SK-MEL-5 (cell line): ENCODE data around the gene EN1. TPM values are rescaled to one million over a fixed set of nuclear protein-coding genes. Genes with fewer than 3 reads are reported as not detected.

Experiments
- DNase-seq: peaks from one replicate; pipeline ENCODE4 v3.0.0-alpha.2; 2016; ENCODE audit warnings: low read depth, low spot score
- in situ Hi-C: cut with HindIII; loops from 2 replicates; pipeline ENCODE4 v1.10.0; 2016; ENCODE audit warnings: low sequenced_read_pairs, high pct_unique_total_duplicates, low pct_unique_long_range_greater_than_20kb
- total RNA-seq: library from RNA; depleted of rRNA; stranded (reverse); fragments of >200 nt; shearing (Covaris generic); gene quantifications from 2 replicates; pipeline ENCODE4 v1.2.3, GENCODE V29; 2014; rRNA removed

EN1 gene
- total RNA-seq, 1 experiment from 2014 or later = 0.21 TPM

DNA sequence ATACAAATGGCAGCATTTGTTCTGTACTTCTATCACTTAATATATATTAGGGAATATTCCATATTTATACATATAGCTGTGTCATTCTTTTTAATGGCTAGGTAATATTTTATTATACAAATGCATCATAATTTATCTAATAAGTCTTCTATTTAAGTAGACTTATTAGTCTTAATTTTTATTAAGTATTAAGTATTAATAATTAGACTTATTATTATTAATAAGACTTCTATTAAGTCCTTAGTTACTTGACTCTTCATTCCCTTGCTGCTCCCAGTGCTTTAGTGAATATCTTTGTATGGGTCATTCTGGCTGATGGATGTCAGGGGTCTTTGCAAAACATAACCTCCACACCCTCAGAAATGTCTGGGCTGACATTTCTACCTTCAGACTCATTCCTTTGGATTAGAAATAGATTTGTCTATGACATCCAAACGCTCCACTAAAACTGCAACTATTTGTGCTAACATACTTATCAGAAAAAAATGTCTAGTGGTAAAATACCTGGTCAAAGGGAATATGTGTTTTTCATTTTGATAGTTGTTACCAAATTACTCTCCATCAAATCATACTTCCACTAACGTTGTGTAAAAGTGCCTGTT, 35.8 kb downstream of the EN1 start:
- in situ Hi-C loops = no loop called here
- DNase-seq = no peak

DNA sequence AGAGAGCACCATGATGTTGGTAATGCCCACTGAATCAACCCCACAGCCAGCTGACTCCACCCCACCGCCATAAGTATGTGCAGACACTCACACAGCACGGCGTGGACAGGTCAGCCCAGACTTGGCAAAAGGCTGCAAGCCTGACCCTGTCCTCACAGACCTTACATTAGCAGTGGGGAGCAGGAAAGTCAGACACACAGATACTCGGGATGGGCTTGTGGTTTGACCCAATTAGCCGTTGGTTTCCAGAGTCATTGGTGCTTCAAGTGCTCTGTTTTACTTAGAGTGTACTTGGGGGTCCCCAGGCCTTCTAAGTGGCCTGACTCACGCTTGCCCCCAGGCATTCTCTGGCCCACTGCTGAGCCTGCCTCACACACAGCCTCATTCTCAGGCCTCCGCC, 36.7 kb downstream of the EN1 start:
- DNase-seq = no peak
- in situ Hi-C loops = no loop called here

DNA sequence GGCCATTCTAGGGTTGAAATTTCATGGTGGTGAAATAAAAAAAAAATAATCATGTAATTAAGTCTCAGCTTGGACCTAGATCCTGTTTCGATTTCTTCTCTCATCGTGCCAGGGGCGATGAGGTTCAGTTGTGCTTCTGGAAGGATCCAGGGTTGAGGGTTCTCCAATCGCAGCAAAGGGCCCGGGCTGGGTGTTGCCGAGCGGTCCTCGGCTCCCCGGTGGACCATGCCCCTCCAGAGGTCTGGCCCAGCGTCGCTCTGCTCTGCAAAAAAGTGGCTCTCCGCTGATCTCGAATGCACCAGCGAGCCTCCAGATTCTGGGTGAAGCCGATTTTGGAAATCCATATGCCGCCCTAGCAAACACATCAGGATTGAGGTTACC, 39.0 kb downstream of the EN1 start:
- in situ Hi-C loops = no loop called here
- no peak for DNase-seq

DNA sequence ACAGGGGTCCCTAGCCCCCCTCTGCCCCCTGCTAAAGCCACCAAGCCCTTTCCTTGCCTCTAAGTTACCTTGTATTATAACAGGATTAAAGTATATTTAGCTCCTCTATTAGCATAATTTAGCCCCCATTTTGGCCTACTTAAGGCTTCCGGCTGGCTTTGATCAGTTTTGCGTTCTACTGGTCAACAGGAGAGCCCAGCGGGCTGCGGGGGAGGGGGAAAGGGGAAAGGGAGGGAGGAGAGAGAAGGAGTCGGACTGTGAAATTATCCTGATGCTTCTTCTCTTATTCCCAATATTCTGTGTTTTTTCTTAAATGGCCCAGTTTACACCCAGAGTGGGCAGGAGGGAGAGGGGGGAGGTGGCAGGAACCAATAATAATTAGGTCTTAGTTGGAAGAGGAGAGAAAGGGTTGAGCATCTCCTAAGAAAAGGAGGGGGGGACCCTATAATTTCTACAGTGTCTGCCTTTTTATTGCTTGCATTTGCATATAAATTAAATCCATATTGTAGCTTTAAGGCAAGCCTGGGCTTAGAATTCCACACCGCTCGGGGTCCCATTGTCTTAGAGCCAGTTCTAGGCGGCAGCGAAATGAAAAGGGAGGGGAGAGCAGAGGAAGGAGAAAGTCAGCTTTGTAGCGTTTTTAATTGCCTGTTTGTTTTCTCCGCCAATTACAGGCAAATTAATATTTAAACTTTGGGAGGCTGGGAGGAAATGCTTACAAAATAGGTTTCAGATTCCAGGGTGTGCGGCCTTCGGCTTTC, 39.6 kb downstream of the EN1 start:
- in situ Hi-C loops = no loop called here
- DNase-seq = no peak

DNA sequence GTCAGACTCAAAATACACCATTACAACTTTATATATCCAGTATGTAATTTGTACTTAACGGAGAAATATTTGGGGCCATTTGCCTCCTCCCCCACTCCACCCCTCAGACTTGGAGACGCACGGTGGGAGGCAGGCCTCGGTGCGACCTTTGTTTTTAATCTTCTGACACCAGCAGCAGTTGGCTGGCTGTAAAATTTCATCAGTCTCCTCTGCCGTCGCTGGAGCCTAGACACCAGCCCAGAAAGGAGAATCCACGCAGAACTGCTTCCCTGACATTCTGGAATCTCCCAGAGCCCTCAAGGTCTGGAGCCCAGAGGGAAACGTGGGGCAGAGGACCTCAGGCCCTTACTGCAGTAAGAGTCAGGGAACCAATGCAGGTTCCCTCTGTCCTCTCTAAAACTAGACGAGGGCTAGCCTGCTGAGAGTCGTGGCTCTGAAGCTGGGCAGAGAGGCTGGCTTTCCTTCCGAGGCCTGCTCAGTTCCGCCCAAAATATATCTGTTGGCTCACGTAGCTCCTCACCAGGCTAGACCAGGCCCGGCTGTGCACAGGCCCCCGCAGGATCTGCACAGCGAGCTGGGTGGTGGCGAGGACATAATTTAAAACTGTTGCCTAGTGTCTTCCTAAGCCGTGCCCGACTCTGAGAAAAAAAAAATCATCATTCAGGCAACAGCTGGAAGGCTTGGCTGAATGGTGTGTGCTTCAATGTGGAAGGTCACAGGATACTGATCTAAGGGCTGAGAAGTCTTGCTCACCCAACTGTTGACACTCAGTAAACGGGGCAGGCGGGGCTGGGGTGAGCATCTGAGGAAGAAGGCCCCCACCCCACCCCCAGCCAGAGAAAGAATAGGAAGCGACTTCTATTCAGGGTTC, 40.4 kb downstream of the EN1 start:
- in situ Hi-C loops = no loop called here

DNA sequence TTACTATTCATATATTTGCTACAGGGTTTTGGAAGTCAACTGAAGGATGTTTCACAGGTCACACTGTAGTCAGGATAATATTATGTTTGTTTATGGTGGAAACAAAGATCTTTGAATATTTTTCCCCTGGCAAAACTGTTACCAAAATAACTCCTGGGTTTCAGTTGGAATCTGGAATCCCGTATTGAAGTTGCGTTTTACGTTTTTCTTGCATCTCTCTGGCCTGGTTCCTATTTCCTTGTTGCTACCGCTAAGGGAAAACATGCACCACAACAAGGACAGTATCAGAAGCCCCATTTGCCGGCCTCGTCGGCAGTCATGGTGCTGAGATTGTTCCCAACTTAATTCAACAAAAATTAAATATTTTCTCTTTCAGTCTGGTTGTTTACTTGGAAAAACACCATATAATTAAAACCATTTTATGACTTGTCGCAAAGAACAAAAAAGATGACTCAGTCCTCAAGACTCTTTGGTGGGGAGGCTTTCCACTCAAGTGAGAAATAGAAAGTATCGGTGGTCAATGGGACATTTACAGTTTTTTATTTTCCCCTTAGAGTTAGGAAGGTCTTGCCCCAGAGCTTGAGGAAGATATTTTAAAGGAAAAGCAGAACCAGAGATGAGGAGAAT, 42.3 kb downstream of the EN1 start:
- in situ Hi-C loops = no loop called here
- DNase-seq = no peak

More for the DNA sequence above, 40.4 kb downstream of the EN1 start:
- DNase-seq = no peak

DNA sequence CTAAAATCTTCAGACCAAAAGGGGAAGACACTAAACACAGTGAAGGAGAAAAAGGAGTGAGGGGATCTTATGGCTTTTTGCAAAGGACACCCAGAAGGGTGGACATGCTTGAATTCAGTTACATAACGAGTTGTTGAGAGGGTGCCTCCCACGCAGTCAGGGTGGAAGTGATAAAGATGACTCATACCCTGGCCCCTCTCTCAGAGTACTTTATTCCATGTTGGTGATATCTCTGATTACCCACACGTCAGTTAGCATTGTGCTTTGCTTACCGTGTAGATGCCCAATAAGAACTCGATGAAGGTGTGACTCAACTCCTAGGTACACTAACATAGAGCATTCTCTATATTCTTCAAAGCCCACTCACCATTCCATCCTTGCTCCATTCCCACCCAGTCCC, 44.4 kb downstream of the EN1 start:
- DNase-seq = no peak
- in situ Hi-C loops = no loop called here

DNA sequence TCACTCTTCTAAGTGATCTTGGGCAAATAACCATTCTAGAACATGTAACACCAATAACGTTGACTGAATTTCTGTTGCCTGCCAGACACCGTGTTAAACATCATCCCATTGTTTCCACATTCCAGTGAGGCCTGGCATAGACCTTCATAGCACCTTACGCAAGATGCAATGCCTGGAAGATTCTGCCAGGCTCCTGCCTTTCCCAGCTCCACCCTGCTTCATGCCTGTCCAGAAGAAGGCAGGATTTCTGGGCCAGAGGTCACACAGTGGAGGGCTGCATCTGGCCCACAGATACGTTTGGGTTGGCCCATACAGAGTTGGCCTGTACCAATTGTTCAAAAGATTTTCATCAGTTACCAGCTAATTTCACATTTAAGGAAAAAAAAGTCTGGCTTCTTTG, 46.3 kb downstream of the EN1 start:
- DNase-seq = no peak
- in situ Hi-C loops = no loop called here

DNA sequence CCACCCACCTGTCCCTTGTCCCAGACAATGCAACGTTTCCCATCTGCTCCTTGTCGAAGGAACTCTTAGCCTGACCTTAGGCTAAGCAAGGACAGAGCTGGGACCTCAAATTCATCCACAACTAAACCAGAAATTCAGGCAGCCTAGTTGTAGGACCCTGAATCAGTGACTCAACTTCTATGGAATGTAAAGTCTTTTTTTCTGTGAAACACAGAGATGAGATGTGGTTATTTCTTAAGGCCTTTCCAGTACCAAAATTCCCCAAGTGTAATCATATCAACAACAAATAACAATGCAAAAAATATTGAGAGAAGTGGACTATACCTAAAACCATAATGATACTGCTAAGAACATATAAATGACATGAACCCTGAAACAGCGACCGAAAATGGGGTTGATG, 46.7 kb downstream of the EN1 start:
- in situ Hi-C loops = no loop called here
- DNase-seq = no peak

DNA sequence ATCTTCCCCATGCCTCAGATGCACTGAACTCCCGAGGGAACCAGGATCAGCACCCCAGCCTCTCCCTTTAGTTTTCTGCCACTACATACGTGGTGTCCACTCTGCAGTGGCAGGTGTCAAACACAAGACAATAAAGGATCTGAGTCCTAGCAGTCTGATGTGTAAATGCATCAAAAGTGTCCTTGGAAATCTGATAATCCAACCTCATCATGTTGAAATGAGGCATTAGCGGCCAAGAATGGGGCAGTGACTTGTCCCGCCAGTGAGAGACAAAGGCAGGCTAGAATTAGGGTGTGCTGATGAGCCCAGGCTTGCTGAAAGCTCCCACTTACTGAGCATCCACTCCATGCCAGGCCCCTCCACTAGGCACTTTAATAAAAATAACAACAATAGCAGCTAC, 52.9 kb downstream of the EN1 start:
- in situ Hi-C loops = no loop called here

More for the DNA sequence above, 52.9 kb downstream of the EN1 start:
- DNase-seq = no peak

Other genes with a start within 250 kb of the EN1 start
- not detected in 2 replicates for gene MARCO, start 94.5 kb upstream of the EN1 start, total RNA-seq